Central memory CD8-positive, alpha-beta T cell (primary cell): Measurements from ENCODE around the gene ATP13A1.

Source experiments
- ATAC-seq: fragments of 150-1000 bp; cut with Tn5 transposase; replicated peaks from 2 replicates; pipeline ENCODE4 v1.10.0; 2022; ENCODE audit warnings: mild to moderate bottlenecking, moderate FRiP score, moderate number of reproducible peaks; ENCODE audit not compliant: poor library complexity, severe bottlenecking; ENCODE audit errors: extremely low read depth
- DNase-seq, 2 donors: peaks; one replicate each; pipeline ENCODE4 v3.0.0; 2021; ENCODE audit warnings: low spot score in 2 of 2
- H3K27ac Mint-ChIP-seq: one replicate; pipeline ENCODE4 v1.8.0; 2022; ENCODE audit warnings: low read depth, mild to moderate bottlenecking, moderate library complexity, mixed read lengths
- H3K27me3 Mint-ChIP-seq: one replicate; pipeline ENCODE4 v1.8.0; 2022; ENCODE audit warnings: mixed read lengths
- H3K36me3 Mint-ChIP-seq: one replicate; pipeline ENCODE4 v1.8.0; 2022; ENCODE audit warnings: mild to moderate bottlenecking, moderate library complexity, mixed read lengths; ENCODE audit not compliant: insufficient read depth
- H3K4me1 Mint-ChIP-seq: one replicate; pipeline ENCODE4 v1.8.0; 2022; ENCODE audit warnings: mixed read lengths
- H3K4me3 Mint-ChIP-seq: one replicate; pipeline ENCODE4 v1.8.0; 2022; ENCODE audit warnings: mild to moderate bottlenecking, moderate library complexity, mixed read lengths
- H3K9me3 Mint-ChIP-seq: one replicate; pipeline ENCODE4 v1.8.0; 2022; ENCODE audit warnings: mixed read lengths

The ATP13A1 gene

GRCh38 chr19:19649155-19649554, 14.3 kb downstream of the ATP13A1 start:
- peaks cover 41% of the 10 kb centered on the region for H3K36me3 Mint-ChIP-seq
- H3K9me3 Mint-ChIP-seq, result no peaks in the 10 kb centered on the region
- H3K4me3 Mint-ChIP-seq, result no peak overlapping the region
- no peaks in the 10 kb centered on the region for H3K4me1 Mint-ChIP-seq
- no peak overlapping the region for H3K27ac Mint-ChIP-seq
- no peaks in the 10 kb centered on the region for H3K27me3 Mint-ChIP-seq
- DNase-seq (no peak), ATAC-seq (no peak)

GRCh38 chr19:19647037-19647835, 16.2 kb downstream of the ATP13A1 start:
- Mint-ChIP-seq H3K27me3 (no peaks in the 10 kb centered on the region), H3K36me3 (peaks cover 50% of the 10 kb centered on the region), H3K9me3 (no peaks in the 10 kb centered on the region), H3K4me3 (no peak overlapping the region), H3K27ac (no peak overlapping the region), H3K4me1 (peaks cover 14% of the 10 kb centered on the region)
- no peak for ATAC-seq
- DNase-seq, result no peak

GRCh38 chr19:19645233-19645870, 18.1 kb downstream of the ATP13A1 start:
- peaks cover 20% of the 10 kb centered on the region for H3K4me1 Mint-ChIP-seq
- no peaks in the 10 kb centered on the region for H3K27me3 Mint-ChIP-seq
- H3K27ac Mint-ChIP-seq, result no peak overlapping the region
- H3K9me3 Mint-ChIP-seq, result no peaks in the 10 kb centered on the region
- DNase-seq (no peak), ATAC-seq (no peak)
- H3K36me3 Mint-ChIP-seq, result peaks cover 50% of the 10 kb centered on the region
- H3K4me3 Mint-ChIP-seq, result no peak overlapping the region

- peaks cover 58% of the 10 kb centered on the region for H3K36me3 Mint-ChIP-seq
- H3K27me3 Mint-ChIP-seq, result no peaks in the 10 kb centered on the region
Observed at GRCh38 chr19:19644054-19644388, 19.5 kb downstream of the ATP13A1 start.

GRCh38 chr19:19643158-19644053, 20.1 kb downstream of the ATP13A1 start, which contains the start of gene GMIP:
TSS of gene GMIP (minus strand) at chr19:19643657. CDS start at chr19:19643529, 128 bp downstream.
- ATAC-seq (peak; percentile 84), DNase-seq (peak; percentile 81 to 85)
- Mint-ChIP-seq H3K9me3 (no peaks in the 10 kb centered on the region), H3K4me3 (peak within 1 kb of the TSS; percentile 99), H3K27me3 (no peaks in the 10 kb centered on the region), H3K27ac (peak within 1 kb of the TSS; percentile 91), H3K36me3 (peaks cover 59% of the 10 kb centered on the region), H3K4me1 (peaks cover 21% of the 10 kb centered on the region)

More at GRCh38 chr19:19644054-19644388, 19.5 kb downstream of the ATP13A1 start:
- Mint-ChIP-seq H3K27ac (peak overlapping the region; percentile 91), H3K4me3 (peak overlapping the region; percentile 99), H3K4me1 (peaks cover 20% of the 10 kb centered on the region), H3K9me3 (no peaks in the 10 kb centered on the region)
- ATAC-seq (no peak), DNase-seq (no peak)

GRCh38 chr19:19642506-19643157, 20.8 kb downstream of the ATP13A1 start:
- peak; percentile 66 for ATAC-seq
- H3K27ac Mint-ChIP-seq, result peak overlapping the region; percentile 91
- no peaks in the 10 kb centered on the region for H3K9me3 Mint-ChIP-seq
- peak overlapping the region; percentile 99 for H3K4me3 Mint-ChIP-seq
- peak in 1 of 2 donors; percentile 40 for DNase-seq
- H3K4me1 Mint-ChIP-seq, result peaks cover 24% of the 10 kb centered on the region
- H3K27me3 Mint-ChIP-seq, result no peaks in the 10 kb centered on the region
- peaks cover 61% of the 10 kb centered on the region for H3K36me3 Mint-ChIP-seq

GRCh38 chr19:19637523-19638251, 25.8 kb downstream of the ATP13A1 start:
- no peaks in the 10 kb centered on the region for H3K27me3 Mint-ChIP-seq
- H3K36me3 Mint-ChIP-seq, result peaks cover 79% of the 10 kb centered on the region
- no peaks in the 10 kb centered on the region for H3K9me3 Mint-ChIP-seq
- peak overlapping the region; percentile 83 for H3K27ac Mint-ChIP-seq
- no peak for ATAC-seq
- DNase-seq, result no peak
- no peak overlapping the region for H3K4me3 Mint-ChIP-seq
- H3K4me1 Mint-ChIP-seq, result peaks cover 39% of the 10 kb centered on the region

GRCh38 chr19:19637186-19637522, 26.3 kb downstream of the ATP13A1 start:
- Mint-ChIP-seq H3K27me3 (no peaks in the 10 kb centered on the region), H3K27ac (no peak overlapping the region), H3K9me3 (no peaks in the 10 kb centered on the region), H3K4me3 (no peak overlapping the region), H3K4me1 (peaks cover 33% of the 10 kb centered on the region), H3K36me3 (peaks cover 77% of the 10 kb centered on the region)
- ATAC-seq (no peak), DNase-seq (no peak)

GRCh38 chr19:19636573-19637185, 26.8 kb downstream of the ATP13A1 start:
- Mint-ChIP-seq H3K27me3 (no peaks in the 10 kb centered on the region), H3K4me1 (peaks cover 29% of the 10 kb centered on the region), H3K4me3 (no peak overlapping the region), H3K9me3 (no peaks in the 10 kb centered on the region), H3K27ac (no peak overlapping the region), H3K36me3 (peaks cover 75% of the 10 kb centered on the region)
- DNase-seq, result no peak
- ATAC-seq, result no peak

GRCh38 chr19:19635313-19635702, 28.2 kb downstream of the ATP13A1 start:
- Mint-ChIP-seq H3K9me3 (no peaks in the 10 kb centered on the region), H3K36me3 (peaks cover 77% of the 10 kb centered on the region), H3K27me3 (no peaks in the 10 kb centered on the region), H3K4me3 (no peak overlapping the region), H3K27ac (no peak overlapping the region), H3K4me1 (peaks cover 28% of the 10 kb centered on the region)
- DNase-seq (no peak), ATAC-seq (no peak)

GRCh38 chr19:19634516-19635312, 28.8 kb downstream of the ATP13A1 start:
- DNase-seq, result no peak
- Mint-ChIP-seq H3K4me3 (no peak overlapping the region), H3K36me3 (peaks cover 73% of the 10 kb centered on the region), H3K9me3 (no peaks in the 10 kb centered on the region), H3K4me1 (peaks cover 28% of the 10 kb centered on the region), H3K27ac (peak overlapping the region; percentile 80), H3K27me3 (no peaks in the 10 kb centered on the region)
- no peak for ATAC-seq
